Retinal pigment epithelial cell (primary cell): Measurements from ENCODE around the gene TSPAN9.

Source experiments
- DNase-seq: peaks from one replicate; pipeline ENCODE4 v3.0.0-alpha.2; 2010; ENCODE audit warnings: low read depth
- H3K4me3 ChIP-seq: 2 replicates; pipeline ENCODE4 v1.5.1; 2011; ENCODE audit warnings: mild to moderate bottlenecking, low read length, control low read depth, moderate library complexity
- CTCF ChIP-seq: conservative IDR thresholded peaks from 2 replicates; pipeline ENCODE4 v1.5.1; 2011; ENCODE audit warnings: low read depth, low read length, control low read depth, inconsistent platforms

TSPAN9 gene

GRCh38 chr12:3228552-3228951 lies 151.4 kb downstream of the TSPAN9 start:
- no peak for TF ChIP-seq CTCF
- no peak for DNase-seq
- H3K4me3 ChIP-seq: no peak overlapping the region

GRCh38 chr12:3229577-3229976 lies 152.4 kb downstream of the TSPAN9 start:
- H3K4me3 ChIP-seq: no peak overlapping the region
- TF ChIP-seq CTCF: no peak
- DNase-seq: no peak

GRCh38 chr12:3230758-3231375 lies 153.7 kb downstream of the TSPAN9 start:
- DNase-seq: no peak
- no peak for TF ChIP-seq CTCF
- H3K4me3 ChIP-seq: no peak overlapping the region

- DNase-seq: no peak
- no peak for TF ChIP-seq CTCF
- no peak overlapping the region for H3K4me3 ChIP-seq
These were observed 154.3 kb downstream of the TSPAN9 start for GRCh38 chr12:3231399-3231876.

- no peak overlapping the region for H3K4me3 ChIP-seq
- no peak for TF ChIP-seq CTCF
- no peak for DNase-seq
These were observed 156.6 kb downstream of the TSPAN9 start for GRCh38 chr12:3233797-3234196.

DNA sequence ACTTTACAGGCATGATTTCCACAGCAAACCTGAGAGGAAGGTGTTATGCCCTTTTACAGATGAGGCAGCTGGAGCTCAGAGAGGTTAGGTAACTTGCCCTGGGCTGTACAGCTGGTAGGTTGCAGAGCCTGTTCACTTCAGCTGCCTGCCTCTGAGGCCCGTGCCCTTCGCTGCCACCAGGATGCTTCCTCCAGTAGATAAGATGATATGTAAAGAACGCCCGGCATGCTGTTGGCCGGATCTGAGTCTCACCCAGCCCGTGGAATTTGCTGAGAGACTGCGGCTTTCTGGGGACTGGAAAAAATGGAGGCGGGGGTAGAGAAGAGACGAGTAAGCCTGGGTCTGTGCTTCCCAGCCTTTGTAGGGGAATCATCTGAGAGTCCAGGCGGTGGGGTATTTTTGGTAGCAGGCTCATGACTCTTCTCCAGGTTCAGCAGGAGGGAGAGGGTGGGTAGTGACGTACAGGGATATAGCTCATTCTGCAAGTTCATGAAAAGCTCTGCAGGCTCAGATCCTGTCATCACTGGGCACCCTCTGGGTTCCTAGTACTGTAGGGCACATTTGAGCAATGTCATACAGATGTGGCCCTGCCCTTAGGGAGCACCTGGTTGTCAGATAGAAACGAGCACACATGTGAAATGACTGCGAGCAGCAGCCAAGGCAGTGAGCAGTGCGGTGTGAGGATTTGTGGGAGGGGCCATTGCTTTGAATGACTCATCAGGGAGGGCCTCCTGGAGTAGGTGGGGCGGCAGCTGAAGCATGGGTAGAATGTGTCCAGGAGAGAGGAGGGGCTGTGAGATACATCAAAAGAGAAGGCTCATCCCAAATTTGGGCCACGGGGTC lies 159.4 kb downstream of the TSPAN9 start:
- no peak for DNase-seq
- TF ChIP-seq CTCF: no peak
- no peak overlapping the region for H3K4me3 ChIP-seq

GRCh38 chr12:3238196-3238595 lies 161.0 kb downstream of the TSPAN9 start:
- no peak overlapping the region for H3K4me3 ChIP-seq
- TF ChIP-seq CTCF: no peak
- no peak for DNase-seq
